ENCODE measurements around the gene ATP11B.
"Not testable (repeated sequence)": the region's sequence is repeated elsewhere in the genome, so short reads cannot be mapped to it uniquely, and the experiment has no call there.

Gene ATP11B

DNA sequence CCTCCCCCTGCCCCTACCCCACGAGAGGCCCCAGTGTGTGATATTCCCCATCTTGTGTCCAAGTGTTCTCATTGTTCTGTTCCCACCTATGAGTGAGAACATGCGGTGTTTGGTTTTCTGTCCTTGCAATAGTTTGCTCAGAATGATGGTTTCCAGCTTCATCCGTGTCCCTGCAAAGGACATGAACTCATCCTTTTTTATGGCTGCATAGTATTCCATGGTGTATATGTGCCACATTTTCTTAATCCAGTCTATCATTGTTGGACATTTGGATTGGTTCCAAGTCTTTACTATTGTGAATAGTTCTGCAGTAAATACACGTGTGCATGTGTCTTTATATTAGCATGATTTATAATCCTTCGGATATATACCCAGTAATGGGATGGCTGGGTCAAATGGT, 29.0 kb downstream of the ATP11B start:
- DNase-seq; intact Hi-C loops (cut with DNase I): not testable (repeated sequence)

DNA sequence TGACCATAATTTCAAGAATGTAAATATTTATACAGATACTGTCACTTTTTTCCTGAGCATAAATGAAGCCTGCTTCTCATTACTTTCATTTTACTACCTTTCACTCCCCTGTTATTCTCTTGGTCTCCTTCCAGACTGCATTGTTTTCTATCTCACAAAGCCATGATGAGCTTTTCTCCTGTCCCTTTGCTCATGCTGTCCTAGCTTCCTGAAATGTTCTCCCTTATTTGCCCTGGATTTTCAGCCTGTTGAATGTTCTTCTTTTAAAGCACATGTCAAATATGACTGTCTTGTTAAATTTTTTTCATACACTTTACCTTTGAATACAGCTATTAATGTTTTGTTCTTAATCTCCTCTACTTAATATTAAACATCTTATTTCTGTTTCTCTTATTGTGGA, 31.7 kb downstream of the ATP11B start:
- intact Hi-C loops (cut with DNase I) = no loop called here
- DNase-seq = no peak

DNA sequence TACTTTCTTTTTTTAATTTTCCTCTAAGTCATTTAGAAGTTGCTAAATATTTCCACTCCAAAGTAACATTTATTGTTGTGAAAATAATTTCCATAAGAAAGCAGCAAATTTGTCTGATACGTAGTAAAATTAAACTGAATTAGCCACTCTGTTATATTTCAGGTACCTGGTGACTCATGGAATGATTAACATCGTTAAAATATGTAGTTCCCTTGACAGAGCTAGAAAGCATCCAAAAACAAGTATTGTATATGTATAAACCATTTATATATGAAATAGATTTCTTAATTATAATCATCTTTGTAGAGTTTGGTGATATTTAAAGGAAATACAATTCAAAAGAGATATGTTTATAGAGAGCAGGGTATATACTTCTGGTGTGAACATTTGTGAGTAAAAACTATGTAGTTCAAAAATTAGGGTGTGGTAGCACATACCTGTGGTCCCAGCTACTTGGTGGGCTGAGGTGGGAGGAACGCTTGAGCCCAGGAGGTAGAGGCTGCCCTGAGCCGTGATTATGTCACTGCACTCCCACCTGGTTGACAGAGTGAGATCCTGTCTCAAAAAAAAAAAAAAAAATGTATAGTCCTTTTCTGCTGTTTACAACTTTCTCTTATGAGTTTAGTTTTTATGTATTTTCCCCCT, 36.6 kb downstream of the ATP11B start:
- intact Hi-C loops (cut with DNase I) = no loop called here
- DNase-seq = no peak

DNA sequence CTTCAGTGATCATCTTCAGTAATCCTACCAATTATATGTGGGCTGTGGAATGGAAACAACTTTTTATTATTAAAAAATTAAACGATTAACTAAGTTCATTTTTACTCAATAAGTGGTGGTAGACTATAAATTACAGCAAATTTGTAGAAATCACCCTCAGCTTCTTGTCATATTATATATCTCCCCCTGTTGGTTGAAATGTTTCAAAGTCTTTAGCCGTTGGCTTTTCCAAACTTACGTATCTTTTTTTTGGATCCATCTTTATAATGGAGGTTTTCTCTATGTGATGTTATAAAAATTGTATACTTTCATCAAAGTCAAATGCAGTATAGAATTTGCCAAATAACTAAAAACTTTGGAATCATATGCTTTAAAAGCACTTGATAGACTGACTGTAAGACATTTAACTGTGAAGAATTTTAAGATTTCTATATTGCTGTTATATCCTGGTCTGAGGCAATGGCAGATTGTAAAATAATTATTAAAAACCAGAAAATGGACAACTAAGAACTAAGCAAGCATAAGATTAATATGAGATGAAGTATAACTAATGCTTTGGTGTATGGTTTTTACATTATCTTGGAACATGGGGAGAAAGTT, 44.7 kb downstream of the ATP11B start:
- intact Hi-C loops (cut with DNase I) = loop anchor here (5.0 kb wide), 1 partner anchor 126 kb away; no protein-coding TSS in a partner anchor
- no peak for DNase-seq

DNA sequence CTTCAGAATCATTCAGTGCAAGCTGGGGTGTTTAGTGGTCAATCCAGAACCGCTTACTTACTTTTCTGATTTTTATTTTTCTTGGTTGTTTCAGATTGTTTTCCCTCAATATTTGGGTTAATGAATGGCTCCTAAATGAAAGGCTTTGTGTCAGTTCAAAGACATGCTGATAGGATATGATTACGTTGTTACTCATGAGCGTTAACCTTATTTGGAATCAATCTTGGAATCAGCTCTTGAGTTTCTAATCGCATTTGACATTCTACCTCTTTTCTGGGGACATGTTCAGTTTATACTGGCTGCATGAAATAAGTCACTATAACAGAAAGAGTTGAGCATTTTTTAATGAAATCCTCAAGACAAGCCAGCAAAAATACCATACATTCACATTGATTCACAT, 50.2 kb downstream of the ATP11B start:
- intact Hi-C loops (cut with DNase I) = no loop called here

DNA sequence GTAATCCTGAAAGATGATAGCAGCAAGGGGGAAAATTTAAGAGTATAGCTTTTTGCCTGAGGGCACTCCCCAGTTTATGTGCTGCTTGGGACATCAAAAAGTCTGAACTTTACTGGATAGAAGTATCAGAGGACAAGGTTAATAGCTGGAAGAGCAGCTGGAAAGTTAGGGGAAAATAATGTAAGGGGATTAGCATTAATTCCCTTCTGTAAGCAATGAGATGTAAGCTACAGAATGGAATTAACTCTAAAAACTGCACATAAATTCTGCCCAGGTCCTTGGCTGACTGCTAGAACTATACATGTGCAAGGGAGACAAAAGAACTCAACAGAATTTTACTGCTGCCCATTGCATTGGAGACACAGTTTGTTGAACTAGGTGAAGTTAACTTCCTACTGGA, 55.6 kb downstream of the ATP11B start:
- DNase-seq = no peak
- intact Hi-C loops (cut with DNase I) = no loop called here

More for the DNA sequence above, 50.2 kb downstream of the ATP11B start:
- no peak for DNase-seq

DNA sequence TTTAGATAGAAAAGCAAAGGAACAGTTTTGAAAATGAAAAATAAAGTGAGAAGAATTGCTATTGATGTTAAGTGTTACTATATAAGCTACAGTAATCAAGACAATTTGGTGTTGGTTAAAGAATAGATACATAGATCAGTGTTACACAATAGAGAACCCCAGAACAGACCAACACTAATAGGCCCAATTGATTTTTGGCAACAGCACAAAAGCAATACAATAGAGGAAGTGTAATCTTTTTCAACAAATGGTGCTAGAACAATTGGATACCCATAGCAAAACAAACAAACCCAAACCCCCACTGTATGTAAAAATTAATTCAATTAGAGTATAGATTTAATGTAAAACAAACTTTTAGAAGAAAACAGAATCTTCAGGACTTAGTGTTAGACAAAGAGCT, 61.8 kb downstream of the ATP11B start:
- no peak for DNase-seq
- intact Hi-C loops (cut with DNase I) = no loop called here

DNA sequence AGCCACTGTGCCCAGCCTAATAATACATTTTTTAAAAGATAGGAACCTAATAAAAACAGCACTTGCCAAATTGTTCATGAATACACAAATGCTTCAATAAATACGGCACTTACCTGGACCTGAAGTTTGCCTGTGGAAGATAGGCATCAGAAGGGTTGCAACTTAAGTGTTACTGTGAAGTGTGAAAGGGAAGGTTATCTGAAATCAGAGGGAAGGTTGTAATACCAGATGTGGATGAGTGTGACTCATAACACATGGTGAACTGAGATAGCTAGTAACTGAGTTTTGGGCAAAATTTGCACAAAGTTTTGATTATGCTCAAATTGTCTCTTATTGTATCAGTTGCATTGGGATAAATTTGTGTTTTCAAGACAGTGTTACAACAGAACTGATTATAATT, 68.0 kb downstream of the ATP11B start:
- intact Hi-C loops (cut with DNase I) = no loop called here
- no peak for DNase-seq

DNA sequence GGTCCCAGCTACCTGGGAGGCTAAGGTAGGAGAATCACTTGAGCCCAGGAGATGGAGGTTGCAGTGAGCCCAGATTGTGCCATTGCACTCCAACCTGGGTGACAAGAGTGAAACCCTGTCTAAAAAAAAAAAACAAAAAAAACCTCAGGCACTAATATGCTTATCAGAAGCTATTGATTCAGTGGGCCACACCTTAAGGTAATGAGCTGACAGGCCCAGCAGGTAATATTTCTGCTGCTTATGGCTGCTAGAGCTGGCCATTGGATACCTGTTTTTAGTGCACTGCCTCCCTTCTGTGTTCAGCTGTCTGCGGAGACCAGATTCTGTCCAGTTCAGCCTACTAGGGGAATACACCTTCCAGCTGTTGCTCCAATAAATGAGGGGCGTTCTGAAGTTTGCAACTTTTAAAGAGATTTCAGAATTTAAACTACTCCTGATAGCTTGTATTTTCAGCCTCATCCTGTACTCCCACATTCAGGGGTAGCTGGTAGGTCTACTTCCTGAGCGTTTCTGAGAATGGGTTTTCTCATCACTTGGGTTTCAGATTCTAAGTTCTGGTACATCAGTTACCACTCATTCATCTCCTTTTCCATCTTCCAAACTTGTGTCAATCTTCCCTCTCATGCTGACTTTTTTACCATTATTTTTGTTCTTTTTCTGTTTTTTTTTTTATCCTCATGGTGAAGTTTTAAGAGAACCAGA, 69.0 kb downstream of the ATP11B start:
- intact Hi-C loops (cut with DNase I) = no loop called here
- no peak for DNase-seq

DNA sequence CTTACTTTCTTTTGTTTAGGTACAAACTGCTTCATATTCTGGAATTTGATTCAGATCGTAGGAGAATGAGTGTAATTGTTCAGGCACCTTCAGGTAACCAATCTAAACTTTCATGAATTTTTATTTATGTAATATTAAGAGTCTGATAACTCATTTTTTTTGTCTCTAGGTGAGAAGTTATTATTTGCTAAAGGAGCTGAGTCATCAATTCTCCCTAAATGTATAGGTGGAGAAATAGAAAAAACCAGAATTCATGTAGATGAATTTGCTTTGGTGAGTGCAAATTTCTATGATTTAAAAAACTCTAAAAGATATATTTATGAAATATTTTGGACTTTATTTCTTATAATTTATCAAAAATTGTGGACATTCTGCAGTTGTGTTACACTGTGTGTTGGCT, 75.8 kb downstream of the ATP11B start:
- intact Hi-C loops (cut with DNase I) = no loop called here
- DNase-seq = no peak

DNA sequence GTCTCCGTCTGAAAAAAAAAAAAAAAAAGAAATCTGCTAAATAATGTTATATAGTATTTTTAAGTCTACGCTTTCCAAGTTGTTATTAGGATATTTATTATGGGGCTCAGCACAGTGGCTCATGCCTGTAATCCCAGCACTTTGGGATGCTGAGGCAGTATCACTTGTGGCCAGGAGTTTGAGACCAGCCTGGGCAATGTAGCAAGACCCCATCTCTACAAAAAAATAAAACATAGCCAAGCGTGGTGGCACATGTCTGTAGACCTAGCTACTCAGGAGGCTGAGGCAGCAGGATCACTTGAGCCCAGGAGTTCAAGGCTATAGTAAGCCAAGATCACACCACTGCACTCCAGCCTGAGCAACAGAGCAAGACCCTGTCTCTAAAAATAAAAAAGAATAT, 77.6 kb downstream of the ATP11B start:
- intact Hi-C loops (cut with DNase I) = not testable (repeated sequence)

DNA sequence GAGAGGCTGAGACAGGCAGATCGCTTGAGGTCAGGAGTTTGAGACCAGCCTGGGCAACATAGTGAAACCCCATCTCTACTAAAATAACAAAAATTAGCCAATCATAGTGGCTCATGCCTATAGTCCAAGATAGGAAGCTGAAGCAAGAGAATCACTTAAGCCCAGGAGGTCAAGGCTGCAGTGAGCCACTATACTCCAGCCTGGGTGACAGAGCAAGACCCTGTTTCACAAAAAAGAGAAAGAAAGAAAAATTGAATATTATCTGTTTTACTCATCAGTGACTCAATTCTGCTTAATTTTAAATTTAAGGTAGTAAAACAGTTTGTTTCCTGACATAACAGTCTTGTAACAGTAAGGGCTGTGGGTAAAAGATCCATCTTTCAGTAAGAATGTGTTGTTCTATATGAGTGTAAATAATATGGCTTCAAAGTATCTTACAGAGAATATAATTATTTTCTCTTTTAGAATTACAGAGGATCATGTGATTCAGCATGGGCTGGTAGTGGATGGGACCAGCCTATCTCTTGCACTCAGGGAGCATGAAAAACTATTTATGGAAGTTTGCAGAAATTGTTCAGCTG, 85.8 kb downstream of the ATP11B start:
- no peak for DNase-seq
- intact Hi-C loops (cut with DNase I) = no loop called here

More for the DNA sequence above, 77.6 kb downstream of the ATP11B start:
- DNase-seq = not testable (repeated sequence)

DNA sequence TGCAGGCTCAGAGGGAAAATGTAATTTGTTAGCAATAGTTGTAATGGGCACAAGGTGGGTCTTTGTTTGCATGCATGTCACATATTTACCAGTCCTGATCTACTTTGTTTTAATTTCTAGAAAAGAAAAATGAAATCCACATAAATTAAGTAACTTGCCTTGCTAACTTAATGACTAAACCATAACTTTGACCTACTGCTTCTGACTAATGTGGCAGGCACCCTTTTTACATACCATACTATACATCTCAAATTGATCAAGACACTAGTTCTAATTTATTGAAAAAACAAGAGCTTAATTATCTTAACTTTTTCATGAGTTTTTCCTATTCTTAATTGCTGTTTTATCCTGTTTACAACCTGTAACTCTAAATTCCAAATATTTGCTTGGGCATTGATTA, 93.2 kb downstream of the ATP11B start:
- intact Hi-C loops (cut with DNase I) = no loop called here

DNA sequence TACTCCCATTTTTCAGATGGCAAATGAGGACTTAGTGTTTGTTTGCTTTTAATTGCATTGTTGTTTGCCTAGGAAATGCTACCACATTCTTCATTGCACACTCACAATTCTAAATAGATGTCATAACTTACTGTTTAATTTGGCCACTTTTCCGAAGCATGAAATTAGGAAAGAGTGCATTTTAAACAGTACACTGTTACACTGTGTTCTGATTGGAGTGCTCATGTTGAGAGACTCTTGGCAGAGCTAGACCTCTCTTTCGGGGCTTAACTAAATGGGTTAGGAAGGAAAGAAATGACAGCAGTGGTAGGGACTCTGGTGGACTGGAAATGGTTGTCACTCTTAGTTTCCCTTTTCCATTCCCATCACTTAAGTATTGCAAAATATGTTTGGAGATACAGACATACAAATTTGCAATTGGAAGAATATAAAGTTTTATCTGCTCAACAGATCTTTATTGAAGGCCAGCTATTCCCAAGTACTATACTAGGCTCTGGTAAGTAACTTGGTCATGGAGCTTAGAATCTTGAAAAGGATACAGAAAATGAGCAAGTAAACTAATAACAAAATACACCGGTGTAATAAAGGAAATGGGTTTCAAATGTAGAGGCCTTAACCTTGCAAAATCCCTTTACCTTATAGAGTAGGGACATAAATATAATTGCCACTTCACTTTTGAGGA, 96.8 kb downstream of the ATP11B start:
- intact Hi-C loops (cut with DNase I) = no loop called here
- DNase-seq = no peak

More for the DNA sequence above, 93.2 kb downstream of the ATP11B start:
- no peak for DNase-seq

DNA sequence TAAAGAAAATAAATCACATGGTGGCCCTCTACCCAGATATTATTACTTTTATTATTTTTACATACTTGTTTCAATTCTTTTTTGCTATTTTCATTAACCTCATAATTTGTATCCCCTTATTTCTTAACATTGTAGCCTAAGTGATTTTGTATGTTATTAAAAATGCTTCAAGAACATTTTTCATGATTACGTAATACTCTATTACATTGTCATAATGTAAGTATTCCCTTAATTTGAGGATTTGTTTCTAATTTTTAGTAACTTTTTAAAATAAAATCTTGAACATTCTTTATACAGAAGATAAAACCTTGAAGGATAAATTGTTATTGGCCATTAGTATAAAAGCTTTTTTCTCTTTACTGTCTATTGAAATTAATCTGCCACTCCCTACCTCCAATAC, 98.1 kb downstream of the ATP11B start:
- no peak for DNase-seq
- intact Hi-C loops (cut with DNase I) = no loop called here

DNA sequence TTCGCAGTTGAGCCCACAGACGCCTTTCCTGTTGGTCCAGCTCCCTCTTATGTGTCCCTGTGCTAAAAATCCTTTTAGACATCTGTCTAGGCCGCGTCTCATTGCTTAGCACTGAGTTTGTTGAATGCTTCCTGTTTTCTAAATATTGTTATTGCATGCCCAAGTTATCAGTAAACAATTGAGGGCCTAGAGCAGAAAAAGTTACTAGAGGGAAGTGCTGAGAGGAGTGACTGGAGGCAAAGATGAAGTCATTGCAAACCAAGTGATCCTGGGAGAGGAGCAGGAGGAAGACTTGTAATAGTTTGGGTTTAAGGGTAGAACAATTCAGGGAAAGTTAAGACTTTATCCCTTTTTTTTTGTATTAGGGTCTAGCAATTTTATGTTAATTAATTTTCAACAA, 98.9 kb downstream of the ATP11B start:
- DNase-seq = no peak
- intact Hi-C loops (cut with DNase I) = no loop called here

DNA sequence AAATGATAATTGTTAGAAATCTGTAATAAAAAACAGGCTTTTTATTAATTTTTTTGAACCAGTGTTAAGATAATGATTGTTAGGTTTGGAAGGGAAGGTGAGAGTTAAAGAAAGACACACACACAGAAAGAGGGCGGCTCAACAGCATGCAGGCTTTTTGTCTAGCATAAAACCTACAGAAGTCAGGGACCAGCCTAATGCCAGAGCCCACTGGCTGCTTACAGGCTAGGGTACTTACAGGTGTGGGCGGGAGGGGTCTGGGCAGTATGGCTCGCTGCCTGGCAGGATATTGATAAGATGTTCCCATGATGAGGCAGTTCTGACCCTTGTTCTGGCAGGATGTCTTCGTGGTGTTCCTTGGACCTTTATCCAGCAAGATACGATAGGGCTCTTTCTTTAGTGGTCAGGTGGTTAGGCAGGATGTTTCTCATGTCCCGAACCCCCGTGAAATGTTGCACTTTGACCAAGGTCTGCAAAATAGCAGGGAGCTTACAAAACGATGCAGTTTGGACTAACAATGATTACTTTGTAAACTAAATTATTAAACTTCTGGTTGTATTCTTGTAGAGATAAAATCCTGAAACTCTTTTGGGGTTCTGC, 102.3 kb downstream of the ATP11B start:
- intact Hi-C loops (cut with DNase I) = no loop called here

DNA sequence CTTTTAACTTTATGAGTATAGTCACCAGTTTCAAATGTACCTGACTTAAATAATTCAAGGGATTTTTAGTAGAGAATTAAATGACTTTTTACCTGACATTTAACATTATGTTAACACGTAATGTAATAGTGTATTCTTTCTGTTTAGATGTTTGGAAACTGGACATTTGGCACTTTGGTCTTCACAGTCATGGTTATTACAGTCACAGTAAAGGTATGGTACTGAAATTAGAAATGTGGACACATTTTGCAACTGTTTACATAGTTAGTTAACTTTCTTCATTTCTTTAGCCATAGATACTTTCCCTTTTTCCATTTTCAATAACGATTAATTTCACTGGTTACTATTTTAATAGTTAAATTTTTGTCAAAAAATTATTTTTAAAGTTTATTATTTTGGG, 103.2 kb downstream of the ATP11B start:
- intact Hi-C loops (cut with DNase I) = no loop called here
- no peak for DNase-seq

More for the DNA sequence above, 102.3 kb downstream of the ATP11B start:
- DNase-seq = no peak

DNA sequence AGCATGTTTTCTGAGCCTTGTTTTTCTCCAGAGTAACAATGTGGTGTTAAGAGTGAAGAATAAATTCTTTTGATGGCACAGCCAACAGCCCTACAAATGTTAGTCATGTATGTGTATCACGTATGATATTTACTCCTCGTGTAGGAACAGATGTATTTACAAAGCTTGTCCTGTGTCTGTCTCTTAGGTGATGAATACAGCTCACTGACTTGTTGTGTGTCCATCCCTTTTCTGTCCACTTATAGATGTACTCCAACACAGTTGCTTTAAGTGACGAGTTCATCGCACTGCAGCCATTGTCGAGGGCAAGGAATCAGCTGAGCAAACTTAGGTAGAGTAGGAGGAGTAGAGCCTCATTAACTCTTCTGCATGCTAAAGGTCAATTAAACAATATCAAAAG, 108.9 kb downstream of the ATP11B start:
- intact Hi-C loops (cut with DNase I) = loop anchor here (10.0 kb wide), 1 partner anchor 193 kb away; the partner anchor contains the start of gene MCCC1
- DNase-seq = no peak

DNA sequence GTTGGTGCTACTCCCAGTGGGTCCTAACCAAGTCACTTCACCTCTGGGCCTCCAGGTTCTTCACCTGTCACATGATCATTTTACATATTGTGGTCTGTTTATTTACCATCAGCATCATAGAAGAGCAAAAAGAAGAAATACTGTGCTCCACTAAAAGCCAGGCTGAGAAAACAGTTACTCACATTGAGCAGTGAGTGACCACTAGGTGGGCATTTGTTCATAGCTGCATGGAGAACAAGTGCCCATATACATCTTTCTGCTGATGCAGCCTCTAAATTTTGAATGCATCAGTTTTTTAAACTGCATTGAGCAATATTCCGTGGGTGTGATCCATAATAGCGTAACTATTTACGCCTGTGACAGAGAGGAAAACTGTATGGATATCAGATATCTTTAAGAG, 110.9 kb downstream of the ATP11B start:
- intact Hi-C loops (cut with DNase I) = loop anchor here (10.0 kb wide), 1 partner anchor 191 kb away; the partner anchor contains the start of gene MCCC1
- DNase-seq = no peak

Data from posterior cingulate gyrus (tissue), 11 donors.